ENCODE results near the gene ATP5IF1.
A peak's percentile ranks its signal among the peaks of the same experiment; 100 is the strongest.

Gene ATP5IF1

DNA sequence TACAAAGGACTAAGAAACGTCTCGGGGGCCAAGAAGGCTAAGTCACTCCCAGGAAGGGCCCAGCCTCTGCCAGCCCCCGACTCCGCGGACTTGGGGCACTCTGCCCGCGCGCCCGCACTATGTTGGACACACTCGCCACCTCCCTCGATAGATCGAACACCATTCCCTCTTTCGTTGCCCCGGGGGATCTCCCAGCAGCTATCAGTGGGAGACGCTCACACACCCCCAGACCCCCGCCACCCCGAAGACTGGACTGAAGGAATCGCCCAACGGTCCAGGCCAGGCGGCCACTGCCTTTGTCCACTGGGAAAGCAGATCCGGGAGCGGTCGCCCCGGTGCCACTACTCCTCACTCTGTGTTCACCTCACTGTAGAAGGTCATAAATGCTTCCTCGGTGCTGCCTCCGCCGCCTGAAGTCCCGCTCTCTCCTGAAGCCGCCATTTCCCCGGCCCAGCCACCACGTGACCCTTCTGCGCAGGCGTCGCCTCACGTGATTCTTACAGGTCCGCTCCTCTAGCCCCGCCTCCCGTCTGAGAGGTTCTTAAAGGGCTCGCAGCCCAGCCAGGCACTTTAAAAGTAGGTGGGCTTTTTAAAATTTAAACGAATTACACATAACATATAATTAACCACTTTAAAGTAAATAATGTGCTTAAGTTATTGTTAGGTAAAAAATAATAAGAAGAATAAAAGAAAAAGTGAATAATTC, 3.2 kb upstream of the ATP5IF1 start, which contains the start of gene DNAJC8:
TSS of gene DNAJC8 (minus strand) at position 472 of the 706 bp plus-strand sequence. CDS start at position 441, 31 bp downstream.
- DNase-seq (ENCODE audit: low read depth, low spot score), result no peak
- POLR2A ChIA-PET, result no interaction called here
- peak within 1 kb of the TSS; percentile 99 for H3K4me3 ChIP-seq (ENCODE audit: low read depth, low read length)
- CTCF ChIA-PET, result interaction anchor here (0.8 to 2.9 kb wide), 2 partner anchors 13 to 15 kb away, joined by 4 to 13 read pairs; no protein-coding TSS in a partner anchor
- TF ChIP-seq, protein P1, sequence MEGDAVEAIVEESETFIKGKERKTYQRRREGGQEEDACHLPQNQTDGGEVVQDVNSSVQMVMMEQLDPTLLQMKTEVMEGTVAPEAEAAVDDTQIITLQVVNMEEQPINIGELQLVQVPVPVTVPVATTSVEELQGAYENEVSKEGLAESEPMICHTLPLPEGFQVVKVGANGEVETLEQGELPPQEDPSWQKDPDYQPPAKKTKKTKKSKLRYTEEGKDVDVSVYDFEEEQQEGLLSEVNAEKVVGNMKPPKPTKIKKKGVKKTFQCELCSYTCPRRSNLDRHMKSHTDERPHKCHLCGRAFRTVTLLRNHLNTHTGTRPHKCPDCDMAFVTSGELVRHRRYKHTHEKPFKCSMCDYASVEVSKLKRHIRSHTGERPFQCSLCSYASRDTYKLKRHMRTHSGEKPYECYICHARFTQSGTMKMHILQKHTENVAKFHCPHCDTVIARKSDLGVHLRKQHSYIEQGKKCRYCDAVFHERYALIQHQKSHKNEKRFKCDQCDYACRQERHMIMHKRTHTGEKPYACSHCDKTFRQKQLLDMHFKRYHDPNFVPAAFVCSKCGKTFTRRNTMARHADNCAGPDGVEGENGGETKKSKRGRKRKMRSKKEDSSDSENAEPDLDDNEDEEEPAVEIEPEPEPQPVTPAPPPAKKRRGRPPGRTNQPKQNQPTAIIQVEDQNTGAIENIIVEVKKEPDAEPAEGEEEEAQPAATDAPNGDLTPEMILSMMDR (IDR thresholded peaks at IDR 0.05; ENCODE audit: insufficient read depth, low read length, missing control alignments), result no peak

DNA sequence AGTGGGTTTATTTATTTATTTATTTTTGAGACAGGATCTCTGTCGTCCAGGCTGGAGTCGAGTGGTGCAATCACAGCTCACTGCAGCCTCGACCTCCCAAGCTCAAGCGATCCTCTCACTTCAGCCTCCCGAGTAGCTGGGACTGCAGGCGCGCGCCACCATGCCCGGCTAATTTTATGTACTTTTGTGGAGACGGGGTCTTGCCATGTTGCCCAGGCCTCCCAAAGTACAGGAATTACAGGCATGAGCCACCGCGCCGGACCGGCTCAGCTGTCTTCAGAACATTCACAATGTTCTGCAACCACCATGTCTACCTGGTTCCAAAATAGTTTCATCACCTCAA, 2.7 kb upstream of the ATP5IF1 start:
- TF ChIP-seq, protein P1 (IDR thresholded peaks at IDR 0.05; ENCODE audit: insufficient read depth, low read length, missing control alignments), result no peak
- DNase-seq (ENCODE audit: low read depth, low spot score), result no peak
- POLR2A ChIA-PET, result no interaction called here
- no peak overlapping the region for H3K4me3 ChIP-seq (ENCODE audit: low read depth, low read length)
- CTCF ChIA-PET, result interaction anchor here (2.9 kb wide), 1 partner anchor 15 kb away, joined by 13 read pairs; no protein-coding TSS in a partner anchor

DNA sequence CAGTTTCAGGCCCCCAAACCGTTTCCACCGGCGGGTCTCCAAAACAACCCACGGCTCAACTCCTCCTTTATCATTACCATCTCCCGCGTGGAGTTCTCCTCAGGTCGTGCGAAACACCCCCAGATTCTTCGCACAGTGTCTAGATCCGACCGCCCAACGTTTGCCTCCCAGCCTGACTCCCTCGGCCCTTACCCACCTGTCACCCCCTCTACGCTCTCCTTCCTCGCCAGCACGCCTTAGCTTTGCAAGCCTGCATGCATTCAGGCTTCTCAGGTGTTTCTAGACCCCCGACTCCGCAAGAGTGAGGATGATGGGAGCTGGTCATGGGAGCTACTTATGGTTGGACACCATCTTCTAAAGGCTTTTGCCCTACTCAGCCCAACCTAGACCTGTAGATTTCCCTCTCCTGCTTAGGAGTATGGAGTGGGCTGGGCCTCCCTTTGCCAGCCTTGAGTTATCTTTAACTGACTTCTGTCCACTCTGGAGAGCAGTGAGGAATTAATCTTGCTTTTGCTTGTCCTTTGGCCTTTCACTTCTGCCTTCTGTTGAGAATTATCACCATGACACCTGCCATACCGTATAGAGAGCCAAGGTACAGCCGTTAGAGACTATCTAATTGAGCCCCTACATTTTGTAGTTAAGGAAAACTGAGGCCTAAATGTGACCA, 865 bp downstream of the ATP5IF1 start:
- H3K4me3 ChIP-seq (ENCODE audit: low read depth, low read length), result peak overlapping the region; percentile 100
- ChIA-PET POLR2A (interaction anchor here (0.7 to 2.2 kb wide), 5 partner anchors 10 to 464 kb away, joined by 3 to 14 read pairs (median 4); partner anchors contain the start of genes SESN2 and STX12), CTCF (interaction anchor here (1.0 to 3.2 kb wide), 3 partner anchors 10 to 15 kb away, joined by 3 to 18 read pairs (median 8); no protein-coding TSS in a partner anchor)
- TF ChIP-seq, protein P1 (IDR thresholded peaks at IDR 0.05; ENCODE audit: insufficient read depth, low read length, missing control alignments), result no peak
- no peak for DNase-seq (ENCODE audit: low read depth, low spot score)

DNA sequence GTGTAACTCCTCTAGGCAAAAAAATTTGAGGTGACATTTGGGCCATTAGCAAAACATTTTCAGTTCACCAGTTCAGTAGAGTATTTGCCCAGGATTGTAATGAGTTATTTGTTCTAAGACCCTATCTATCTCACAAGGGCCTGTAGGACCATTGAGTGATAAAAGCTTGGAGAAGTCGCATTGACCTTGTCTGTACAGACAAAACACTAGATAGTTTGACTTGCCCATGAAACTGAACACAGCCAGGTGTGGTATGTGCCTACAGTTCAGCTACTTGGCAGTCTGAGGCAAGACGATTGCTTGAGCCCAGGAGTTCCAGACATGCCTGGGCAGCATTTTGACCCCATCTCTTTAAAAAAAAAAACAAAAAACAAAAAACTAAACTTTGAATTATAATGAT, 3.1 kb downstream of the ATP5IF1 start:
- CTCF ChIA-PET, result no interaction called here
- DNase-seq (ENCODE audit: low read depth, low spot score), result no peak
- H3K4me3 ChIP-seq (ENCODE audit: low read depth, low read length), result no peak overlapping the region
- TF ChIP-seq, protein P1 (IDR thresholded peaks at IDR 0.05; ENCODE audit: insufficient read depth, low read length, missing control alignments), result no peak
- POLR2A ChIA-PET, result interaction anchor here (0.9 kb wide), 1 partner anchor 9 kb away, joined by 3 read pairs; no protein-coding TSS in a partner anchor

DNA sequence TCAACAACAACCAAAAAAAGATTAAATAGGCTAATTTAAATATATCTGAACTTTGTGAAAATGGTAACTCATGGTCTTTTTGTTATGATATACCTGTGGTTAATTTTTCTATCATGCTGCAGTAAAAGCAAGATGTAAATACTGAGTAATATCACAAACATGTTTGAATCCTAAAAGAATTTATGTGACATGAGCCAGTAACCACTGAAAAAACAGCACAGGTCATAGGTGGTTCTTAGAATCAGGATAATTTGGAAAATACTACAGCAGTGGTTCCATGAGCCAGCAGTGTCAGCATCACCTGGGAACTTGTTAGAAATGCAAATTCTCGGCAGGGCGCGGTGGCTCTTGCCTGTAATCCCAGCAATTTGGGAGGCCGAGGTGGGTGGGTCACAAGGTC, 4.1 kb downstream of the ATP5IF1 start:
- no peak overlapping the region for H3K4me3 ChIP-seq (ENCODE audit: low read depth, low read length)
- ChIA-PET POLR2A (no interaction called here), CTCF (interaction anchor here (0.9 kb wide), 1 partner anchor 120 kb away, joined by 3 read pairs; no protein-coding TSS in a partner anchor)
- TF ChIP-seq, protein P1 (IDR thresholded peaks at IDR 0.05; ENCODE audit: insufficient read depth, low read length, missing control alignments), result no peak
- no peak for DNase-seq (ENCODE audit: low read depth, low spot score)

DNA sequence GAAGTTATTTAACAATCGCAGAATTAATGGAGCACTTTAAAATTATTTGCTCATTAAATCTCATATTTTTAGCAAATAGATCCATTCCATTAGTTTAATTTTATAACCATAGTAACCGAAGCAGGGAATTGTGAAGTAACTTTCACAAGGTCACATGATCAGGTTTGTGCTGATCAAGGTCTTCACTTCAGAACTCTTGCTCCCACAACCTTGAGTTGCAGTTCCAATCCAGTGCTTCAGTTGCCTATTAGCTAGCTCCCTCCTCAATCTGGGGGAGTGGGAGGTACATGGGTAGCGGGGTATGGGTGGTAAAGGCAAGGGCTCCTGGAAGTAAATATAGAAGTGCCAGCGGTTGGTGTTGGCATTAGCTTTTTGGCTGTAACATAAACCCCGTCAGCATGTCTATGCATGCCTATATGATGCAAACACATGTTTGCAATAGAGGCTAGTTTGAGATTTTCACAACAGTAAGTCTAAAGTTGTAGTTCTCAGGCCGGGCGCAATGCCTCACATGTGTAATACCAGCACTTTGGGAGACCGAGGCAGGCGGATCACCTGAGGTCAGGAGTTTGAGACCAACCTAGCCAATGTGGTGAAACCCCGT, 5.8 kb downstream of the ATP5IF1 start:
- TF ChIP-seq, protein P1 (IDR thresholded peaks at IDR 0.05; ENCODE audit: insufficient read depth, low read length, missing control alignments), result no peak
- ChIA-PET POLR2A (no interaction called here), CTCF (interaction anchor here (1.2 kb wide), 1 partner anchor 151 kb away, joined by 4 read pairs; no protein-coding TSS in a partner anchor)
- no peak for DNase-seq (ENCODE audit: low read depth, low spot score)
- no peak overlapping the region for H3K4me3 ChIP-seq (ENCODE audit: low read depth, low read length)
